SW 1271 (cell line): Measurements from ENCODE around the gene DRAXIN.

Source experiments
- DNase-seq, 2 experiments: peaks; one replicate each; lab custom pipeline; 2025; lab: John Stamatoyannopoulos, UW

DRAXIN gene

DNA sequence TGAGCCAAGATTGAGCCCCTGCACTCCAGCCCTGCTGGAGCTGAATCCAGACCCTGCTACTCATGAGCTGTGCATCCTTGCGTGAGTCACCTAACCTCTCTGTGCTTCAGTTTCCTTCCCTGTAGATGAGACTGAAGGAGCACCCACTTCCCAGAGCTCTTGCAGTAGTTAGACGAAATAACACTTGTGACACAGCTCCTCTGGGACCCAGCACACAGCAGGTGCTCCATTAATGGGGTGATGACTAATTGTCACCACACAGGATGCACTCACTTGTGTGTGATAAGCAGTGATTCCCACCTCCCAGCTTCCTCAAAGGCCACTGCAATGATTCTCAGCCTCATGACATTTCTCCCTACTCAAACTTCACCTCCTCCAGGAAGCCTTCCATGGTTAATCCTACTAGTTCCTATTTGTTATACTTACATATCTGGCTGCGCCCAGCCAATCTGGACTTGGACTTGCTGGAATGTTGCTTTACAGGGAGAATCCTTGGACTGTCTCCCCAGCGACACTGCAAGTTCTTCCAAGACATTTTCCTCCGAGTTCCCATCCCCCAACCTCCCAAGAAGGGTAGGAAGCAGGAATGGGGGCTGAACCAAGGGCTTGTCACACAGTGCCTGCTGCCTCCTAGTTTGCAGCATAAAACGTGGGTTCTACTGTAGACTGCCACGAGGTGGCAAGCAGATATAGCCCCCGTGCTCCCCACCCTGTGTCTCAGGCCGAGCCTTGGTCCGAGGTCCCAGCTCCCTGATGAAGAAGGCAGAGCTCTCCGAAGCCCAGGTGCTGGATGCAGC lies 17.2 kb downstream of the DRAXIN start:
- no peak for DNase-seq

- no peak for DNase-seq
Measured at GRCh38 chr1:11711490-11711889, 20.0 kb downstream of the DRAXIN start.

GRCh38 chr1:11712285-11712684 lies 20.8 kb downstream of the DRAXIN start:
- no peak for DNase-seq

DNA sequence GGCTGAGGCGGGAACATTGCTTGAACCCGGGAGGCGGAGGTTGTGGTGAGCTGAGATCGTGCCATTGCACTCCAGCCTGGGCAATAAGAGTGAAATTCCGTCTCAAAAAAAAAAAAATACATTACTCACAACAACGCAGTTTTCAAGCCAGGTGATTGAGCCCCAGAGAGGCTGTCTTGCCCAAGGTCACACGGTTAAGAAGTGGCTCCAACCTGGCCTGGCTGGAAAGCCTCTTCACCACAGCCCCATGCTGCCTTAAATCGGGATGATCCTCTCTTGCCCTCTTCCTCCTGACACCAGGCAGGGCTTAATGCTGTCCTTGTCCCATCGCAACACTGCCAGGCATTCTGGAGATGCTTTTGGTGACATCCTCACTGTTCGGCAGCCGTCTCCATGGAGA lies 21.6 kb downstream of the DRAXIN start:
- DNase-seq = no peak

GRCh38 chr1:11714831-11715575 lies 23.5 kb downstream of the DRAXIN start:
- no peak for DNase-seq

DNA sequence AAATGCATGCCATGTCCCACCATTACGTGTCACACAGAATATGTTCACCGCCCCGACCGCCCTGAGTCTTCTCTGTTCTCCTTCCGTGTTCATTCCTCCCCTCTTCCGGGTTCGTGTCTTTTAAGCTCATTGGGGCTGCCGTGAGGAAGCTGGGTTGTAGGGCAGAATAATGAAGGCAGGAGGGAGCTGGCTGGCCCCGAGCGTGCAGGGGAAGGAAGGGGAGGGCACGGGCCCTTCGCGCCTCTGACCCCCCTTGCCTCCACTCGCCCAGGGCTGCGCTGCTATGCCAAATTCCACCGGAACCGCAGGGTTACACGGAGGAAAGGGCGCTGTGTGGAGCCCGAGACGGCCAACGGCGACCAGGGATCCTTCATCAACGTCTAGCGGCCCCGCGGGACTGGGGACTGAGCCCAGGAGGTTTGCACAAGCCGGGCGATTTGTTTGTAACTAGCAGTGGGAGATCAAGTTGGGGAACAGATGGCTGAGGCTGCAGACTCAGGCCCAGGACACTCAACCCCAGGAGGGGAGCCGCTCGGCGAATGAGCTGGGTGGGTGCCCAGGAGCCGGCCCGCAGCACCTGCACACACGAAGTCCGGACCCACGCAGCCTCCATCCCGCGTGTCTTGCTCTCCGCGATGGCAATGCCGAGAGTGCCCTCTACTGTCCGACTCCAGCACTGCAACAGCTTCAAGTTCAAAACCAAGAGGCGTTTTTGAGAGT lies 28.0 kb downstream of the DRAXIN start:
- DNase-seq = peak in 1 of 2 experiments; percentile 28

DNA sequence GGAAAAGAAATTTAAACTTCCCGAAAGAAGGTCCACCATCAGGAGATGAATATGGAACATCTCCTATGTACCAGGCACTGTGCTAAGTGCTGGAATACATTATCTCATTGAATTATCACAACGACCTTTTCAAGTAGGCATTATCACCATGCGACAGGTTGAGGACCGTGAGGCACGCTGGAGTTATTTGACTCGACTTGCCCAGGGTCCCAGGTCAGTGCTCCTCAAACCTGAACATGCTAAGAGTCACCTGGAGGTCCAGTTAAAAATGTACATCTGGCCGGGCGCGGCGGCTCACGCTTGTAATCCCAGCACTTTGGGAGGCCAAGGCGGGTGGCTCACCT lies 28.5 kb downstream of the DRAXIN start:
- DNase-seq = no peak

DNA sequence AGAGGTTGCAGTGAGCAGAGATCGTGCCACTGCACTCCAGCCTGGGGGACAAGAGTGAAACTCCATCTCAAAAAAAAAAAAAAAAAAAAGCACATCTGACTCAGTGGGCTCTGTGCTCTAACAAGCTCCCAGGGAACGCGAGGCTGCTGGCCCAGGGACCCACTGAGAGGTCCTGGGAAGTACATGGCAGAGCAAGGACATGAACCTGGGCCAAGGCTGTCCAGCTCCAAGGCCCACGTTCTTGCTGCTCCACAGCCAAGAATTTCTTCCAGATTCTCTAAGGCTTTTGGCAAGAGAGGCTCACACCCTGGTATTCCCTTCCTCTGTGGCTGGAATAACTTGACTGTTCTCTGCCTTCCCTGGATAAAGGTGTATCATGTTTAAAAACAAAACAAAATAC lies 29.0 kb downstream of the DRAXIN start:
- no peak for DNase-seq

GRCh38 chr1:11721311-11721710 lies 29.8 kb downstream of the DRAXIN start:
- DNase-seq = no peak

GRCh38 chr1:11722538-11722937 lies 31.0 kb downstream of the DRAXIN start:
- DNase-seq = no peak

GRCh38 chr1:11725616-11726015 lies 34.1 kb downstream of the DRAXIN start:
- DNase-seq = no peak

DNA sequence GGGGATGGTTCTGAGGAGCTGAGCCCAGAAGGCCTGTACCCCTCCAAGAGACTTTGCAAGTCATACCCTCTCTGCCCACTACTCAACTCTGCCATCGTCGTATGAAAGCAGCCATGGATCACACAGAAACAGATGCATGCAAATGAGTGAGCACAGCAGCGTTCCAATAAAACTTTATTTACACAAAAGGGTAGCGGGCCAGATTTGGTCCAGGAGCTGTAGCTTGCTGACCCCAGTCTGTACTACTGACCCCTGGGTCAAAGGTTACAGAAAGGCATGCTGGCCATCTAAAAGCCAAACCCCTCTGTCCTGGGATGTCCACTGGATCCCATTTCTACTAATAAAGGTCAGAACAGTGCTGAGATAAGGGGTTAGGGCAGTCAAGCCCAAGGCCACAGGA lies 35.6 kb downstream of the DRAXIN start:
- DNase-seq = no peak

DNA sequence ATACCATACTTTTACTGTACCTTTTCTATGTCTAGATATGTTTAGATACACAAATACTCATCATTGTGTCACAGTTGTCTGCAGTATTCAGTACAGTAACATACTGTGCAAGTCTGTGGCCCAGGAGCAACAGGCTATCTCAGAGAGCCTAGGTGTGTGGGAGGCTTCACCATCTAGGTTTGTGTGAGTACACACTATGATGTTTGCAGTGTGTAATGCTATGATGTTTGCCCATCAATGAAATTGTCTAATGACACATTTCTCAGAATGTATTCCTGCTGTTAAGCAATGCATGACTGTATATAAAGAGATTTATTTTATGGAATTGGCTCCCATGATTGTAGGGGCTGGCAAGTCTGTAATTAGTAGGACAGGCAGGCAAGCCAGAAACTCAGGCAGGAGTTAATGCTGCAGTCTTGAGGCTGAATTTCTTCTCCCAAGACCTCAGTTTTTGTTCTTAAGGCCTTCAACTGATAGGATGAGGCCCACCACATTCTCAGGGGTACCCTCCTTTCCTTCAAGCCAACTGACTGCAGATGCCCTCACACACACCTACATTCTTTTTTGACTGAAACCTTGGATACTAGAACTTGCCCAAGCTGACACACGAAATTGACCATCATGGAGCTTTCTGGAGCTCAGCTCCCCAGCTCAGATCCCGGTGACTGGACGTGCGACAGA lies 36.8 kb downstream of the DRAXIN start:
- DNase-seq = no peak

GRCh38 chr1:11729155-11729497 lies 37.6 kb downstream of the DRAXIN start:
- no peak for DNase-seq

DNA sequence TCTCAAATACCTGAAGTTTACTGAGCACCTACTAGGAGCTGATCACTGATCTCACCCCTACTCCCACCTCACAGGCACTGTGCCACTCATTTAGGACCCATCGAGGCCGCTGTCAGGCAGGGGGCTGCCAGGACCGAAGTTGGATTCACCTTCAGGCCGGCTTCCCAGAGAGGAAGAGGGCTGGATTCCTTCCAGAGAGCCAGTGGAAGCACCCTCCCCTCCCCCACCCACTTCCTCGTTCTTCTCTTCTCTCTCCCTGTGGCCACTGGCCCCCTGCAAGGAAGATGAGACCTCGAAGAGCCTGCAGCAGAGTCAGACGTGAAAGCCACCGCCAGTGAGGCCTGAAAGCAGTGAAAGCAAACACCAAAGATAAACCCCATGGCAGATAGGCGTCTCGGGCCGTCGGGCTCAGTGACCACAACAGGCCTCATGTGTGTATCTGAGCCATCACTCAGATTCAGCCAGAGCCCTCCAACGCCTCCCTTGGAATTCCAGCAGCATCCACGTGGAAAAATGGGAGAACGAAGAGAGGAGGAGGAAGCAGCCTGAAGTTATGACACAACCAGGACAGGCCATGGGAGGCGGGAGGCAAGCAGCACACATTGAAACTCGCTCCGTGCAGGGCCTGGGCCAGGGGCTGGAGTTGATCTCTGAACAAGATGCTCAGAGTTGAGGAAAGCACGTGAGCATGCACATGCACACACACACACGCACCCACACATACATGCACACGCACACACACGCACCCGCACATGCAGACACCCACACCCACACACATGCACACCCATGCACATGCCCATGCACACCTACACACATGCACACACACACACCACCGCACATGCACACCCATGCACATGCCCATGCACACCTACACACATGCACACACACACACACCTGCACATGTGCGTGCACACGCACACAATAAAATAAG lies 38.3 kb downstream of the DRAXIN start:
- no peak for DNase-seq

GRCh38 chr1:11730429-11730891 lies 39.0 kb downstream of the DRAXIN start:
- peak in 1 of 2 experiments; percentile 17 for DNase-seq

GRCh38 chr1:11731691-11732283 lies 40.3 kb downstream of the DRAXIN start:
- DNase-seq = peak in 1 of 2 experiments; percentile 6

DNA sequence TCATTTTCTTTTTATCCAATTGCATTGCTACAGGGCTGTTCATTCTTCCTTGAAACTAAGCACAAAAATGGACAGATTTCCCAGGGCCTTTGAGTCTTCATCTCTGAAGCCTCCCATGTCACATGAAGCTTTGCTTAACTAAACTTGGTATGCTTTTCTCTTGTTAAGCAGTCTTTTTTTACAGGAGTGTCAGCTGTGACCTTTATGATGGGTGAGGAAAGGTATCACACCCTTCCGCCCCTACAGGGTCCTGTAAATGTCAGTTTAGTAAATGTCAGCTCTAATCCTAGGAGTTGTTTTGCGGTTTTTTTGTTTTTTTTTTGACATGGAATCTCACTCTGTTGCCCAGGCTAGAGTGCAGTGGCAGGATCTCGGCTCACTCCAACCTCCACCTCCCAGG lies 41.8 kb downstream of the DRAXIN start:
- no peak for DNase-seq

DNA sequence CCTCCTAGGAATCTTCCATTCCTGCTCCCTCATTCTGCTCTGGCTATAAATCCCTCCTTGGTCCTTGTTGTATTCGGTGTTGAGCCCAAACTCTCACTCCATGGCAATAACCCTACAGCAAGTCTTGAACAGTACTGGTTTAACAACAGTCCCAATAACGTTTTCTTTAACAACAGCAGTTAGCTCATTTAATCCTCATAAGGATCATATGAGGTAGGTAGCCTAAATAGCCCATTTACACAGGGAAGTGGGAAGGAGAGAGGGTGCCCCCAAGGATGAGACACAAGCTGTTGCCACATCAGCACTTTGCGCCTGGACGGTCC lies 44.0 kb downstream of the DRAXIN start:
- no peak for DNase-seq

DNA sequence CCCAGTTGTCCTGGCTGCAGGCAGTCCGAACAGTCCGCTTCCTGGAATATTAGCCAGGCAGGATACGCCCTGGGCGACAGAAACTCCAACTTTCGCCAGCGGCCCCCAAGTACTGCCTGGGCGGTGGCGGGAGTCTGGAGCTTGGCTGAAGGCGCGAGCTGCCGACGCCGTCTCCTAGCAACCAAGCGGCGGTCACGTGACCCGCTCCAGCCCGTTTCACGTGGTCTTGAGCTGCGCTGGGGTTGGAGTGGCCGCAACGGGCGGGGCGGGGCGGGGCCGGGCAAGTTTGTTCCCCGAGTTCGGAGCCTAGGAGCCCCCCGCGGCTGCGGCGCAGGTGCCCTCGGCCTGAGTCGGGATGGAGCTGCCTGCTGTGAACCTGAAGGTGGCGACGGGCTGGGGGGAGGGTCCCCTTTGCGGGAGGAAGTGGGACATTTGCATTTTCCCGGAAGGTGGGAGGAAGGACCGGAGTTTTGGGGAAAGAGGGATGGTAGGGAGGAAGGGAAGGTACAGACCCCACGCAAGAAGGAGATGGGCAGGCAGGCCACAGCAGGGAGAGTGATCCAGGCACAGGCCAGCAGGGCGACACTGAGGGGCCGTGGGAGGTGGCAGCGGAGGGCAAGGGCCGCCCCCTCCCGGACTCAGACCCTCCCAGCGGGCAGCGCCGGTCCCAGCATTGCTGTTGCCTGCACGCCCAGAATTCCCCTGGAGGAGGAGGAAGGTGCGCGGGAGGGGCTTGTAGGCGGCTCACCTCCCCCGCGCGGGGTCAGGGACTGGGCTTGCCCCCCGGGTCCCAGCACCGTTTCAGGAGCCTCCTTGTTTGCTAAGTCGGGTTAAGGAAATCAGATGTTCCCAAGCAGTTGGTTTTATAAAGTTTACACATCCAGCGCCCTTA lies 44.6 kb downstream of the DRAXIN start, which contains the start of gene AGTRAP:
AGTRAP (plus strand) TSS at position 283 of the 892 bp plus-strand sequence; CDS start at position 356, 73 bp downstream.
- DNase-seq = peak; percentile 60 to 74
